SK-N-SH (cell line): Measurements from ENCODE around the gene FNDC11. TPM values are rescaled to one million over a fixed set of nuclear protein-coding genes. Genes with fewer than 3 reads are reported as not detected.

Experiments used
- CTCF ChIA-PET: fragments of 300-600, 350-600 bp; formaldehyde crosslinking; extraction: SDS; loops from one replicate; lab custom pipeline; 2021; lab: Yijun Ruan, JAX
- POLR2A ChIA-PET: fragments of 350-600 bp; sonication (Branson Sonifier 250); formaldehyde crosslinking; extraction: SDS; loops from one replicate; lab custom pipeline; 2020; ENCODE audit warnings: antibody characterized with exemption, inconsistent platforms; lab: Yijun Ruan, JAX
- DNase-seq: peaks from one replicate; pipeline ENCODE4 v3.0.0; 2012
- H2AFZ ChIP-seq: fragments of 200-600 bp; sonication (generic); 2 replicates; pipeline ENCODE4 v1.8.1; 2016; ENCODE audit warnings: antibody characterized with exemption, mild to moderate bottlenecking, low read depth
- H3F3A ChIP-seq: fragments of 200-600 bp; sonication (generic); replicated peaks from 2 replicates; pipeline ENCODE3; 2016; ENCODE audit warnings: antibody characterized with exemption, mild to moderate bottlenecking; ENCODE audit not compliant: insufficient read depth
- H3K27ac ChIP-seq, 2 experiments: fragments of 200-500 bp in 1 of 2; fragments of 200-600 bp in 1 of 2; sonication (Bioruptor generic) in 1 of 2; sonication (generic), shearing (Covaris generic) in 1 of 2; 2 replicates each; pipeline versions ENCODE4 v1.5.1 to v1.6.1; 2014 to 2016; ENCODE audit warnings: low read depth in 2 of 2, inconsistent platforms in 1 of 2, low read length in 1 of 2, mild to moderate bottlenecking in 1 of 2, mixed read lengths in 1 of 2
- H3K27me3 ChIP-seq: fragments of 200-600 bp; sonication (generic), shearing (Covaris generic); 2 replicates; pipeline ENCODE4 v1.6.1; 2016; ENCODE audit warnings: mixed run types; ENCODE audit not compliant: insufficient read depth
- H3K36me3 ChIP-seq, 2 experiments: fragments of 200-500 bp in 1 of 2; fragments of 200-600 bp in 1 of 2; sonication (Bioruptor generic) in 1 of 2; sonication (generic) in 1 of 2; replicated peaks in 1 of 2; 2 replicates each; pipeline versions ENCODE3 to v1.5.1; 2014 to 2016; ENCODE audit warnings: low read length in 1 of 2, mild to moderate bottlenecking in 1 of 2; ENCODE audit not compliant: insufficient read depth in 2 of 2, control insufficient read depth in 1 of 2
- H3K4me1 ChIP-seq, 2 experiments: fragments of 200-500 bp in 1 of 2; fragments of 200-600 bp in 1 of 2; sonication (Bioruptor generic) in 1 of 2; sonication (generic), shearing (Covaris generic) in 1 of 2; 2 replicates each; pipeline versions ENCODE4 v1.5.1 to v1.6.1; 2014 to 2016; ENCODE audit warnings: low read depth in 1 of 2, low read length in 1 of 2, mixed run types in 1 of 2; ENCODE audit not compliant: insufficient read depth in 2 of 2, control insufficient read depth in 1 of 2
- H3K4me2 ChIP-seq: fragments of 200-600 bp; sonication (generic), shearing (Covaris generic); 2 replicates; pipeline ENCODE4 v1.6.1; 2017; ENCODE audit warnings: mixed run types
- H3K4me3 ChIP-seq, 2 experiments: fragments of 200-500 bp in 1 of 2; fragments of 200-600 bp in 1 of 2; sonication (Bioruptor generic) in 1 of 2; sonication (generic), shearing (Covaris generic) in 1 of 2; 2 replicates each; pipeline versions ENCODE4 v1.5.1 to v1.8.1; 2014 to 2016; ENCODE audit warnings: low read depth in 2 of 2, inconsistent platforms in 1 of 2, low read length in 1 of 2, mild to moderate bottlenecking in 1 of 2, mixed read lengths in 1 of 2, moderate library complexity in 1 of 2
- H3K79me2 ChIP-seq: fragments of 200-600 bp; sonication (generic); 2 replicates; pipeline ENCODE4 v1.8.1; 2017; ENCODE audit warnings: mild to moderate bottlenecking; ENCODE audit not compliant: insufficient read depth
- H3K9ac ChIP-seq: fragments of 200-600 bp; sonication (generic); 2 replicates; pipeline ENCODE4 v1.6.1; 2017; ENCODE audit warnings: mixed run types
- H3K9me2 ChIP-seq: fragments of 200-600 bp; sonication (generic); 2 replicates; pipeline ENCODE4 v1.6.1; 2017; ENCODE audit warnings: mixed run types
- H3K9me3 ChIP-seq: fragments of 200-600 bp; sonication (generic); 2 replicates; pipeline ENCODE4 v1.6.1; 2017; ENCODE audit warnings: mixed run types, mild to moderate bottlenecking, moderate library complexity
- H4K20me1 ChIP-seq: fragments of 200-600 bp; sonication (generic); 2 replicates; pipeline ENCODE4 v1.6.1; 2017; ENCODE audit warnings: mild to moderate bottlenecking, mixed run types; ENCODE audit not compliant: insufficient read depth
- CHD2 ChIP-seq: fragments of 150-350 bp; IDR thresholded peaks from 2 replicates; pipeline ENCODE4 v1.6.1; 2018; ENCODE audit warnings: low read length; ENCODE audit not compliant: partially characterized antibody
- ELF1 ChIP-seq: IDR thresholded peaks from 2 replicates; pipeline ENCODE4 v1.4.0; 2012
- EZH2phosphoT487 ChIP-seq: fragments of 200-600 bp; sonication (generic); IDR thresholded peaks from 2 replicates; pipeline ENCODE4 v1.6.1; 2017; ENCODE audit warnings: low read depth, mixed run types, mild to moderate bottlenecking, antibody characterized with exemption, moderate library complexity, borderline replicate concordance
- FOSL2 ChIP-seq: IDR thresholded peaks from 2 replicates; pipeline ENCODE4 v1.4.0; 2012; ENCODE audit warnings: low read depth, mild to moderate bottlenecking, moderate library complexity, borderline replicate concordance
- FOXM1 ChIP-seq: IDR thresholded peaks from 2 replicates; pipeline ENCODE4 v1.4.0; 2012; ENCODE audit warnings: low read depth, mild to moderate bottlenecking
- JUND ChIP-seq: IDR thresholded peaks from 2 replicates; pipeline ENCODE4 v1.4.0; 2012
- NFIC ChIP-seq: IDR thresholded peaks from 2 replicates; pipeline ENCODE4 v1.4.0; 2012; ENCODE audit warnings: borderline replicate concordance
- POLR2AphosphoS5 ChIP-seq: IDR thresholded peaks from 2 replicates; pipeline ENCODE4 v1.6.1; 2012; ENCODE audit warnings: low read depth, low read length
- RAD21 ChIP-seq: IDR thresholded peaks from 2 replicates; pipeline ENCODE4 v1.6.1; 2012; ENCODE audit warnings: mild to moderate bottlenecking, low read length
- RCOR1 ChIP-seq: fragments of 150-350 bp; IDR thresholded peaks from 2 replicates; pipeline ENCODE4 v1.6.1; 2017; ENCODE audit warnings: antibody characterized with exemption, low read length
- RFX5 ChIP-seq: IDR thresholded peaks from 2 replicates; pipeline ENCODE4 v1.6.1; 2012; ENCODE audit warnings: mild to moderate bottlenecking, improper control_type of control experiment, low read length
- TEAD4 ChIP-seq: IDR thresholded peaks from 2 replicates; pipeline ENCODE4 v1.4.0; 2012; ENCODE audit warnings: mild to moderate bottlenecking, borderline replicate concordance; ENCODE audit not compliant: insufficient read depth
- YY1 ChIP-seq: IDR thresholded peaks from 2 replicates; pipeline ENCODE4 v1.4.0; 2012; ENCODE audit warnings: low read depth, mild to moderate bottlenecking
- WGBS: methylation state at CpG from one replicate; pipeline ENCODE4 v1.1.6; 2017; ENCODE audit warnings: low lambda C conversion rate; 5-methylcytosine and 5-hydroxymethylcytosine counted together
- polyA plus RNA-seq, 3 experiments: library from polyadenylated mRNA; depleted of rRNA; stranded (reverse); fragments of >200 nt; gene quantifications; 2 replicates each; pipeline ENCODE4 v1.2.3, GENCODE V29; 2012
- TF ChIP-seq, protein P1 (sequence below): IDR thresholded peaks from 2 replicates; pipeline ENCODE4 v1.4.0; 2012; ENCODE audit warnings: low read depth, borderline replicate concordance
- TF ChIP-seq, protein P2 (sequence below): IDR thresholded peaks from 2 replicates; pipeline ENCODE4 v1.6.1; 2012; ENCODE audit warnings: mild to moderate bottlenecking, low read depth, low read length, moderate library complexity

FNDC11 gene
- polyA plus RNA-seq, 1 of the 3 experiments (the other 2 are of a cell fraction): 5.5 TPM

DNA sequence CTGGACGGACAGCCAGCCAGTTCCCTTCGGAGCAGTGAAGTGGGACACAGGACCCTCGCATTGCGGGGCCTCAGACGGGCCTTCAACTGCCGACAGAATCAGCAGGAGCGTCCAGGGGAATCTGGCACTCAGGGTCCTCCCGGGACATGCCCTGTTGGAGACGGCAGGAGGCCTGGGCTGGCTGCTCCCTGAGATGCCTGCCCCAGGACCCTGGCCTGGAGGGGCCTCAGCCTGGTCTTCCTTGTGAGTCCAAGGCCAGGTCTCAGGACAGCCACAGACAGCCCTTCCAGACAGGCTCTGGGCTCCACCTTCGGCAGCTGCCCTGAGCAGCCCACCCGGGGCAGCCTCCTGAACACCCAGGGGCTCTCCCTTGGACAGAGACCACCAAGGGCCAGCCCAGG, 34.7 kb downstream of the FNDC11 start:
- no peaks in the 10 kb centered on the region for H3F3A ChIP-seq
- WGBS: 95% methylated on average over 8 of the region's 11 CpGs
- H3K79me2 ChIP-seq: no peaks in the 10 kb centered on the region
- H3K4me2 ChIP-seq: no peak overlapping the region
- no peak overlapping the region for H3K4me3 ChIP-seq
- H3K4me1 ChIP-seq: no peaks in the 10 kb centered on the region
- DNase-seq: no peak
- H2AFZ ChIP-seq: no peak overlapping the region
- H3K36me3 ChIP-seq: peaks cover 0 to 16% of the 10 kb centered on the region in 2 experiments
- H3K9me3 ChIP-seq: no peaks in the 10 kb centered on the region
- no peak overlapping the region for H3K27ac ChIP-seq
- no peaks in the 10 kb centered on the region for H3K27me3 ChIP-seq
- H3K9me2 ChIP-seq: no peaks in the 10 kb centered on the region
- no peaks in the 10 kb centered on the region for H4K20me1 ChIP-seq
- ChIA-PET CTCF (interaction anchor here (0.6 kb wide), 1 partner anchor 385 kb away, joined by 3 read pairs; no protein-coding TSS in a partner anchor), POLR2A (interaction anchor here (1.1 kb wide), 1 partner anchor 9 kb away, joined by 3 read pairs; no protein-coding TSS in a partner anchor)
- H3K9ac ChIP-seq: no peak overlapping the region
- TF ChIP-seq ELF1 (no peak), FOXM1 (no peak), JUND (no peak), CHD2 (no peak), POLR2AphosphoS5 (no peak), RAD21 (no peak), TEAD4 (no peak)
- TF ChIP-seq, protein P1, sequence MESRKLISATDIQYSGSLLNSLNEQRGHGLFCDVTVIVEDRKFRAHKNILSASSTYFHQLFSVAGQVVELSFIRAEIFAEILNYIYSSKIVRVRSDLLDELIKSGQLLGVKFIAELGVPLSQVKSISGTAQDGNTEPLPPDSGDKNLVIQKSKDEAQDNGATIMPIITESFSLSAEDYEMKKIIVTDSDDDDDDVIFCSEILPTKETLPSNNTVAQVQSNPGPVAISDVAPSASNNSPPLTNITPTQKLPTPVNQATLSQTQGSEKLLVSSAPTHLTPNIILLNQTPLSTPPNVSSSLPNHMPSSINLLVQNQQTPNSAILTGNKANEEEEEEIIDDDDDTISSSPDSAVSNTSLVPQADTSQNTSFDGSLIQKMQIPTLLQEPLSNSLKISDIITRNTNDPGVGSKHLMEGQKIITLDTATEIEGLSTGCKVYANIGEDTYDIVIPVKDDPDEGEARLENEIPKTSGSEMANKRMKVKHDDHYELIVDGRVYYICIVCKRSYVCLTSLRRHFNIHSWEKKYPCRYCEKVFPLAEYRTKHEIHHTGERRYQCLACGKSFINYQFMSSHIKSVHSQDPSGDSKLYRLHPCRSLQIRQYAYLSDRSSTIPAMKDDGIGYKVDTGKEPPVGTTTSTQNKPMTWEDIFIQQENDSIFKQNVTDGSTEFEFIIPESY: no peak
- TF ChIP-seq, protein P2, sequence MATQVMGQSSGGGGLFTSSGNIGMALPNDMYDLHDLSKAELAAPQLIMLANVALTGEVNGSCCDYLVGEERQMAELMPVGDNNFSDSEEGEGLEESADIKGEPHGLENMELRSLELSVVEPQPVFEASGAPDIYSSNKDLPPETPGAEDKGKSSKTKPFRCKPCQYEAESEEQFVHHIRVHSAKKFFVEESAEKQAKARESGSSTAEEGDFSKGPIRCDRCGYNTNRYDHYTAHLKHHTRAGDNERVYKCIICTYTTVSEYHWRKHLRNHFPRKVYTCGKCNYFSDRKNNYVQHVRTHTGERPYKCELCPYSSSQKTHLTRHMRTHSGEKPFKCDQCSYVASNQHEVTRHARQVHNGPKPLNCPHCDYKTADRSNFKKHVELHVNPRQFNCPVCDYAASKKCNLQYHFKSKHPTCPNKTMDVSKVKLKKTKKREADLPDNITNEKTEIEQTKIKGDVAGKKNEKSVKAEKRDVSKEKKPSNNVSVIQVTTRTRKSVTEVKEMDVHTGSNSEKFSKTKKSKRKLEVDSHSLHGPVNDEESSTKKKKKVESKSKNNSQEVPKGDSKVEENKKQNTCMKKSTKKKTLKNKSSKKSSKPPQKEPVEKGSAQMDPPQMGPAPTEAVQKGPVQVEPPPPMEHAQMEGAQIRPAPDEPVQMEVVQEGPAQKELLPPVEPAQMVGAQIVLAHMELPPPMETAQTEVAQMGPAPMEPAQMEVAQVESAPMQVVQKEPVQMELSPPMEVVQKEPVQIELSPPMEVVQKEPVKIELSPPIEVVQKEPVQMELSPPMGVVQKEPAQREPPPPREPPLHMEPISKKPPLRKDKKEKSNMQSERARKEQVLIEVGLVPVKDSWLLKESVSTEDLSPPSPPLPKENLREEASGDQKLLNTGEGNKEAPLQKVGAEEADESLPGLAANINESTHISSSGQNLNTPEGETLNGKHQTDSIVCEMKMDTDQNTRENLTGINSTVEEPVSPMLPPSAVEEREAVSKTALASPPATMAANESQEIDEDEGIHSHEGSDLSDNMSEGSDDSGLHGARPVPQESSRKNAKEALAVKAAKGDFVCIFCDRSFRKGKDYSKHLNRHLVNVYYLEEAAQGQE: no peak

DNA sequence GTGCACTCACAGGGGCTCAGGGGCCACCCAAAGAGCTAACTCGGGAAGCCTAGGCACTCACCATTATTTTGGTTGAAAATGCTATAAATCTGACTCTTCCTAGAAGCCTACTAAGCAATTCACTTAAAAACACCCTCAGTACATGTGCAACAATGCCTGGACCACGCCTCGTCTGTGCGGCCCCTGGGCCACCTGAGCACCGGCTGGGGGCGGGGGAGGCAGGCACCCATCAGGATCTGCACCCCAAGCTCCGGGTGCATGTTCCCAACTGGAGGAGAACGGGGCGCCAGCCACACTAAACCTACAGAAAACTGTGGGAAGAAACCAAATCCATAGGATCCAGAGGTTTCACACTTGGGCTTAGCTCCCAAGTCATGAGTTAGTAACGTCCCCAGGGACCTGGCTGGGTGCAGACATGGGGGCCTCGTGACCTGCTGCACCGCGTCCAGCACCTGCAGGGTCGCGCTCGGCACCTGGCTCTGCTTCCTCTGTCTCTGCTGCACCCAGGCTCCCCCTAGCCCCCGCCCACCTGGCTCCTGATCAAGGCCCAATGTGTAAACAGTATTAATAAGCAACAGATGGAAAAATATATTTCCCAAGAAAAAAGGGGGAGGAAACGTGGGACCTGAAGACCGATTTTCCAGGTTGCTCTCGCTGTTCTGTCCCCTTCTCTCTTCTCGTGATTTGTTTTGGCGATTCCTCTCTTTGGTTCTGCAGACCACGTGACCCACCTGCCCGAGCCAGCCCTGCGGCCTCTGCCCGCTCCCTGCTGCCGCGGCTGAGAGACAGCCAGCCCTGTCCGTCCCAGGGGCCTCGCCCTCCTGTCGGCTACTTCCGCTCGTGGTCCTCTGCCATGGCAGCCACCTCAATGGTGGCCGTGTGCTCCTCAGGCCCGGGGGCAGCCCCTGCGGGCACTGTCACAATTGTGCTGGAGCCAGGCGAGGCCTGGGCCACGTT, 35.6 kb downstream of the FNDC11 start:
- H3K79me2 ChIP-seq: no peaks in the 10 kb centered on the region
- no peaks in the 10 kb centered on the region for H3K9me3 ChIP-seq
- POLR2A ChIA-PET: no interaction called here
- H3K4me1 ChIP-seq: no peaks in the 10 kb centered on the region
- 95% methylated on average over 22 of the region's 38 CpGs for WGBS
- no peak overlapping the region for H3K4me3 ChIP-seq
- no peak overlapping the region for H2AFZ ChIP-seq
- no peak for DNase-seq
- H3F3A ChIP-seq: no peaks in the 10 kb centered on the region
- H3K9me2 ChIP-seq: no peaks in the 10 kb centered on the region
- no peak overlapping the region for H3K9ac ChIP-seq
- H4K20me1 ChIP-seq: no peaks in the 10 kb centered on the region
- H3K27me3 ChIP-seq: no peaks in the 10 kb centered on the region
- CTCF ChIA-PET: interaction anchor here (1.5 kb wide), 1 partner anchor 16 kb away, joined by 4 read pairs; no protein-coding TSS in a partner anchor
- H3K36me3 ChIP-seq: peaks cover 0 to 16% of the 10 kb centered on the region in 2 experiments
- H3K4me2 ChIP-seq: no peak overlapping the region
- TF ChIP-seq ELF1 (no peak), NFIC (no peak), YY1 (no peak), RCOR1 (no peak), RFX5 (no peak), FOSL2 (no peak), EZH2phosphoT487 (no peak)
- TF ChIP-seq, all 33 proteins: peak for 0
- H3K27ac ChIP-seq: no peak overlapping the region
